ENCODE data around the gene RAB44.

Gene RAB44

DNA sequence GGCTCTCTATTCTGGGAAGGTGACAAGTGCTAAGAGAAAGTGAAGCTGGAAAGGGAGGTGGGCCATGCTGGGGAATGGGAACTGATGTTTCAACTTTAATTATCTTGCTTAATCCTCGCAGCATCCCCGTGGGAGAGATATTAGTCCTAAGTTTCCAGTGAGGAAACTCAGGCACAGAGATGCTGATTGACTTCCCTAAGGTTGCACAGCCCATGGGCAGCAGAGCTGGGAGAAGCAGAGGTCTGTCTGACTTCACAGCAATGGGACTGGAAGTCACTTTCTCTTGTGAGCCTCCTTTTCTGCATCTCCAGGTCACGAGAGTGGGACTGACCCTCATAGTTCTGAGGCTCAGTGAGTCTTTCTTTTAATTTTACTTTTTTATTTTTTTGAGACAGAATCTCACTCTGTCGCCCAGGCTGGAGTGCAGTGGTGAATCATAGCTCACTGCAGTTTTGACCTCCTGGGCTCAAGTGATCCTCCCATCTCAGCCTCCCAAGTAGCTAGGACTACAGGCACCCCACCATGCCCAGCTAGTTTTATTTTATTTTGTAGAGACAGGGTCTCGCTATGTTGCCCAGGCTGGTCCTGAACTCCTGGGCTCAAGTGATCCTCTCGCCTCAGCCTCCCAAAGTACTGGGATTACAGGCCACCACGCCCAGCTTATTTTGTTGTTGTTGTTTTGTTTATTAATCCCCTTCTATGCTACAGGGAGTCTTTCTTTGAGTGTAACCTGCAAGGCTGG, 2.6 kb downstream of the RAB44 start:
- H3F3A ChIP-seq (ENCODE audit: control insufficient read depth, insufficient read depth) = no peaks in the 10 kb centered on the region; the same call in 1 of the 2 replicates
- TF ChIP-seq, protein P1, sequence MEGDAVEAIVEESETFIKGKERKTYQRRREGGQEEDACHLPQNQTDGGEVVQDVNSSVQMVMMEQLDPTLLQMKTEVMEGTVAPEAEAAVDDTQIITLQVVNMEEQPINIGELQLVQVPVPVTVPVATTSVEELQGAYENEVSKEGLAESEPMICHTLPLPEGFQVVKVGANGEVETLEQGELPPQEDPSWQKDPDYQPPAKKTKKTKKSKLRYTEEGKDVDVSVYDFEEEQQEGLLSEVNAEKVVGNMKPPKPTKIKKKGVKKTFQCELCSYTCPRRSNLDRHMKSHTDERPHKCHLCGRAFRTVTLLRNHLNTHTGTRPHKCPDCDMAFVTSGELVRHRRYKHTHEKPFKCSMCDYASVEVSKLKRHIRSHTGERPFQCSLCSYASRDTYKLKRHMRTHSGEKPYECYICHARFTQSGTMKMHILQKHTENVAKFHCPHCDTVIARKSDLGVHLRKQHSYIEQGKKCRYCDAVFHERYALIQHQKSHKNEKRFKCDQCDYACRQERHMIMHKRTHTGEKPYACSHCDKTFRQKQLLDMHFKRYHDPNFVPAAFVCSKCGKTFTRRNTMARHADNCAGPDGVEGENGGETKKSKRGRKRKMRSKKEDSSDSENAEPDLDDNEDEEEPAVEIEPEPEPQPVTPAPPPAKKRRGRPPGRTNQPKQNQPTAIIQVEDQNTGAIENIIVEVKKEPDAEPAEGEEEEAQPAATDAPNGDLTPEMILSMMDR (IDR thresholded peaks at IDR 0.05; ENCODE audit: low read depth, low read length, poor library complexity, severe bottlenecking) = no peak
- TF ChIP-seq EZH2phosphoT487 (IDR thresholded peaks at IDR 0.05; ENCODE audit: borderline replicate concordance, low read length) = no peak
- no peak overlapping the region for H3K27ac ChIP-seq (ENCODE audit: low read depth, low read length)
- H3K79me2 ChIP-seq (ENCODE audit: control insufficient read depth, low read length) = no peaks in the 10 kb centered on the region
- no peaks in the 10 kb centered on the region; the same call in 1 of the 2 replicates for H3K9me3 ChIP-seq (ENCODE audit: control insufficient read depth, insufficient read depth, low read length)
- no peak overlapping the region for H3K4me2 ChIP-seq (ENCODE audit: low read length)
- no peak overlapping the region for H3K4me3 ChIP-seq (ENCODE audit: low read length)
- no peaks in the 10 kb centered on the region for H3K36me3 ChIP-seq (ENCODE audit: control insufficient read depth, low read length)
- H3K9me2 ChIP-seq (replicated peaks; ENCODE audit: control insufficient read depth, low read length) = no peaks in the 10 kb centered on the region
- H3K4me1 ChIP-seq (ENCODE audit: control insufficient read depth, low read length) = peaks cover 4% of the 10 kb centered on the region
- H4K20me1 ChIP-seq (ENCODE audit: control insufficient read depth, insufficient read depth, low read depth, low read length) = no peaks in the 10 kb centered on the region
- H3K27me3 ChIP-seq (ENCODE audit: control insufficient read depth, low read length) = no peaks in the 10 kb centered on the region; the same call in 1 of the 2 replicates

DNA sequence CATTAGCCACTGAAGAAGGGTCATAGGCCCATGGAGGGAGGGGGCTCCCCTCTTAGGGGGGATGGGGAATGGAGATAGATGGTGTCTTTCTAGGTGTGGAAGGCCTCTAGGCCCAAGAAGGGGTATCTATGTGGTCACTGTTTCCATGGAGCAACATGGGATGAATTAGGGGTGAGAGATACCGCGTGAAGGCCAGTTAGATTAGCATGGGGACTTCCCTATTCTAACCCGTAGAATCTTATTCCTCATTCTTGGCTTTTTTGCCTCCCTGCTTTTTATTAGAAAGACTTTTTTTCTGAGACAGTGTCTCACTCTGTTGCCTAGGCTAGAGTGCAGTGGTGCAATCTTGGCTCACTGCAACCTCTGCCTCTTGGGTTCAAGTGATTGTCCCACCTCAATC, 3.2 kb downstream of the RAB44 start:
- no peaks in the 10 kb centered on the region for H3K4me1 ChIP-seq (ENCODE audit: control insufficient read depth, low read length)
- no peaks in the 10 kb centered on the region for H3K36me3 ChIP-seq (ENCODE audit: control insufficient read depth, low read length)
- H3K27me3 ChIP-seq (ENCODE audit: control insufficient read depth, low read length) = no peaks in the 10 kb centered on the region; the same call in 1 of the 2 replicates
- no peaks in the 10 kb centered on the region for H3F3A ChIP-seq (ENCODE audit: control insufficient read depth, insufficient read depth)
- no peak overlapping the region for H3K27ac ChIP-seq (ENCODE audit: low read depth, low read length)
- no peaks in the 10 kb centered on the region for H4K20me1 ChIP-seq (ENCODE audit: control insufficient read depth, insufficient read depth, low read depth, low read length)
- no peak overlapping the region for H3K4me3 ChIP-seq (ENCODE audit: low read length)
- H3K9me3 ChIP-seq (ENCODE audit: control insufficient read depth, insufficient read depth, low read length) = no peaks in the 10 kb centered on the region; the same call in 1 of the 2 replicates
- H3K79me2 ChIP-seq (ENCODE audit: control insufficient read depth, low read length) = no peaks in the 10 kb centered on the region
- H3K9me2 ChIP-seq (replicated peaks; ENCODE audit: control insufficient read depth, low read length) = no peaks in the 10 kb centered on the region
- no peak overlapping the region for H3K4me2 ChIP-seq (ENCODE audit: low read length)
- TF ChIP-seq EZH2phosphoT487 (IDR thresholded peaks at IDR 0.05; ENCODE audit: borderline replicate concordance, low read length) = no peak
- TF ChIP-seq, protein P1 (IDR thresholded peaks at IDR 0.05; ENCODE audit: low read depth, low read length, poor library complexity, severe bottlenecking) = no peak

DNA sequence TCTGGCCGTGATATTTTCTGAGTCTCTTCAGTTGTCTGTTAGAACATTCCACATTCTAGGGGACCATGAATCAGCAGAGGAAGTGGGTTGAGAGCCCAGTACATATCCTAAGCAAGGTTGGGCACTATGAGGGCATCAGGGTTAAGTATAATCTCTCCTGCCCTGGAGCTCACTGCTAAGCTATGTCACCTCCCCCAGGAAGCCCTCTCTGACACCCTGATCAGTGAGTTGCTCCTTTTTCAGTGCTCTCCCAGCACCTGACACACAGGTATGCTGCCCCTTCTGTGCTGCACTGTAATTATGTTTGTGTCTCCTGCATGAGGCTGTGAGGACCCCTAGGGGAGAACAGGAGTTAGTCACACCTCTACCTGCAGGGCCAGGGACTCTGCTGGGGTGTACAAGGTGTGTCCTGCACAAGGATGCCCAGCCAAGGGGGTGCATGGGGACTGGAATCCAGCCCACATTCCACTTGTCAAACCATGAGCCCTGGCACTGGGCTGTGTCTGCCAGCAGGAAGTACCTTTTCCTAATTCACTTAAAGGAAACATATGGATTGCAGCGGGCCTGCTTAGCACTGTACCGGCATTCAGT, 3.9 kb downstream of the RAB44 start:
- no peaks in the 10 kb centered on the region for H3K4me1 ChIP-seq (ENCODE audit: control insufficient read depth, low read length)
- TF ChIP-seq, protein P1 (IDR thresholded peaks at IDR 0.05; ENCODE audit: low read depth, low read length, poor library complexity, severe bottlenecking) = peak; percentile 76
- no peak for TF ChIP-seq EZH2phosphoT487 (IDR thresholded peaks at IDR 0.05; ENCODE audit: borderline replicate concordance, low read length)
- H3K27me3 ChIP-seq (ENCODE audit: control insufficient read depth, low read length) = no peaks in the 10 kb centered on the region; the same call in 1 of the 2 replicates
- no peaks in the 10 kb centered on the region for H3K9me2 ChIP-seq (replicated peaks; ENCODE audit: control insufficient read depth, low read length)
- no peaks in the 10 kb centered on the region for H3K36me3 ChIP-seq (ENCODE audit: control insufficient read depth, low read length)
- no peaks in the 10 kb centered on the region for H3F3A ChIP-seq (ENCODE audit: control insufficient read depth, insufficient read depth)
- no peak overlapping the region for H3K27ac ChIP-seq (ENCODE audit: low read depth, low read length)
- no peaks in the 10 kb centered on the region for H3K79me2 ChIP-seq (ENCODE audit: control insufficient read depth, low read length)
- H3K9me3 ChIP-seq (ENCODE audit: control insufficient read depth, insufficient read depth, low read length) = no peaks in the 10 kb centered on the region; the same call in 1 of the 2 replicates
- no peak overlapping the region for H3K4me3 ChIP-seq (ENCODE audit: low read length)
- no peaks in the 10 kb centered on the region for H4K20me1 ChIP-seq (ENCODE audit: control insufficient read depth, insufficient read depth, low read depth, low read length)
- no peak overlapping the region for H3K4me2 ChIP-seq (ENCODE audit: low read length)
